H9 (cell line): ENCODE results near the gene FETUB. TPM values are rescaled to one million over a fixed set of nuclear protein-coding genes. Genes with fewer than 3 reads are reported as not detected.
"Not testable (repeated sequence)": the region's sequence is repeated elsewhere in the genome, so short reads cannot be mapped to it uniquely, and the experiment has no call there.

Experiments used
- DNase-seq: peaks from one replicate; pipeline ENCODE4 v3.0.0-alpha.2; 2017
- H2AFZ ChIP-seq: one replicate; pipeline ENCODE4 v1.6.1; 2013; ENCODE audit warnings: mild to moderate bottlenecking, low read length, control low read depth, moderate library complexity
- H2AK5ac ChIP-seq: 2 replicates; pipeline ENCODE4 v1.6.1; 2013; ENCODE audit warnings: low read length, control low read depth, mixed read lengths; ENCODE audit not compliant: insufficient read length
- H2BK120ac ChIP-seq: one replicate; pipeline ENCODE4 v1.6.1; 2013; ENCODE audit warnings: low read depth, mild to moderate bottlenecking, low read length, control low read depth, inconsistent platforms; ENCODE audit not compliant: poor library complexity, severe bottlenecking
- H2BK12ac ChIP-seq: 2 replicates; pipeline ENCODE4 v1.6.1; 2013; ENCODE audit warnings: low read length, control low read depth, mixed read lengths, low read depth; ENCODE audit not compliant: insufficient read length
- H2BK15ac ChIP-seq: 2 replicates; pipeline ENCODE4 v1.6.1; 2013; ENCODE audit warnings: low read depth, low read length, control low read depth
- H2BK20ac ChIP-seq: one replicate; pipeline ENCODE4 v1.6.1; 2013; ENCODE audit warnings: low read depth, mild to moderate bottlenecking, low read length, control low read depth, inconsistent platforms; ENCODE audit not compliant: poor library complexity, severe bottlenecking
- H2BK5ac ChIP-seq: 2 replicates; pipeline ENCODE4 v1.6.1; 2013; ENCODE audit warnings: low read length, control low read depth, mixed read lengths; ENCODE audit not compliant: insufficient read length
- H3K14ac ChIP-seq: 2 replicates; pipeline ENCODE4 v1.6.1; 2013; ENCODE audit warnings: low read length, control low read depth; ENCODE audit not compliant: insufficient read depth
- H3K18ac ChIP-seq: 2 replicates; pipeline ENCODE4 v1.6.1; 2013; ENCODE audit warnings: low read depth, mild to moderate bottlenecking, mixed read lengths, low read length, control low read depth; ENCODE audit not compliant: insufficient read length
- H3K23ac ChIP-seq: 2 replicates; pipeline ENCODE4 v1.6.1; 2013; ENCODE audit warnings: low read length, control low read depth, mixed read lengths, low read depth; ENCODE audit not compliant: insufficient read length
- H3K23me2 ChIP-seq: 2 replicates; pipeline ENCODE4 v1.6.1; 2013; ENCODE audit warnings: low read depth, mild to moderate bottlenecking, mixed read lengths, low read length, control low read depth; ENCODE audit not compliant: insufficient read length, poor library complexity, severe bottlenecking
- H3K27ac ChIP-seq: 2 replicates; pipeline ENCODE4 v1.5.1; 2013; ENCODE audit warnings: low read length, control low read depth, mixed read lengths, low read depth; ENCODE audit not compliant: insufficient read length
- H3K27me3 ChIP-seq: 2 replicates; pipeline ENCODE4 v1.6.1; 2013; ENCODE audit warnings: low read length, control low read depth, inconsistent platforms; ENCODE audit not compliant: insufficient read depth
- H3K4ac ChIP-seq: 2 replicates; pipeline ENCODE4 v1.6.1; 2013; ENCODE audit warnings: low read depth, mild to moderate bottlenecking, control low read depth, inconsistent platforms, low read length, moderate library complexity
- H3K4me1 ChIP-seq: 2 replicates; pipeline ENCODE4 v1.6.1; 2013; ENCODE audit warnings: low read length, control low read depth, inconsistent platforms; ENCODE audit not compliant: insufficient read depth
- H3K4me2 ChIP-seq: 2 replicates; pipeline ENCODE4 v1.6.1; 2013; ENCODE audit warnings: low read length, control low read depth, mixed read lengths; ENCODE audit not compliant: insufficient read length, insufficient read depth
- H3K56ac ChIP-seq: 2 replicates; pipeline ENCODE4 v1.6.1; 2013; ENCODE audit warnings: low read depth, mild to moderate bottlenecking, mixed read lengths, low read length, control low read depth; ENCODE audit not compliant: insufficient read length
- H3K79me1 ChIP-seq: 2 replicates; pipeline ENCODE4 v1.6.1; 2013; ENCODE audit warnings: low read depth, mild to moderate bottlenecking, moderate library complexity, low read length, control low read depth, inconsistent platforms; ENCODE audit not compliant: insufficient read depth, poor library complexity, severe bottlenecking
- H3K79me2 ChIP-seq: 2 replicates; pipeline ENCODE4 v1.6.1; 2013; ENCODE audit warnings: low read length, control low read depth, inconsistent platforms; ENCODE audit not compliant: insufficient read depth
- H3K9ac ChIP-seq: 2 replicates; pipeline ENCODE4 v1.6.1; 2013; ENCODE audit warnings: low read length, control low read depth, mixed read lengths; ENCODE audit not compliant: insufficient read length; ENCODE audit errors: extremely low read depth
- H3K9me3 ChIP-seq: one replicate; pipeline ENCODE4 v1.6.1; 2013; ENCODE audit warnings: low read depth, low read length, inconsistent platforms; ENCODE audit not compliant: control insufficient read depth
- H3T11ph ChIP-seq: one replicate; pipeline ENCODE4 v1.6.1; 2013; ENCODE audit warnings: mild to moderate bottlenecking, low read length, control low read depth, inconsistent platforms
- H4K20me1 ChIP-seq: one replicate; pipeline ENCODE4 v1.6.1; 2013; ENCODE audit not compliant: control insufficient read depth, insufficient read length, insufficient read depth
- H4K5ac ChIP-seq: 2 replicates; pipeline ENCODE4 v1.6.1; 2013; ENCODE audit warnings: low read depth, mild to moderate bottlenecking, mixed read lengths, low read length, control low read depth; ENCODE audit not compliant: insufficient read length
- H4K8ac ChIP-seq: replicated peaks from 2 replicates; pipeline ENCODE4 v1.6.1; 2013; ENCODE audit warnings: low read length, control low read depth, mixed read lengths, low read depth; ENCODE audit not compliant: insufficient read length
- H4K91ac ChIP-seq: 2 replicates; pipeline ENCODE4 v1.6.1; 2013; ENCODE audit warnings: low read depth, mild to moderate bottlenecking, moderate library complexity, mixed read lengths, low read length, control low read depth; ENCODE audit not compliant: insufficient read length
- H3K27ac Mint-ChIP-seq, 3 experiments: 2 replicates in 2 of 3; 3 replicates in 1 of 3; pipeline ENCODE4 v1.8.0; 2020 to 2021; ENCODE audit warnings: mixed read lengths in 3 of 3, mild to moderate bottlenecking in 1 of 3, moderate library complexity in 1 of 3
- H3K27me3 Mint-ChIP-seq: 2 replicates; pipeline ENCODE4 v1.8.0; 2021; ENCODE audit warnings: low read depth, mild to moderate bottlenecking, moderate library complexity, mixed read lengths
- H3K36me3 Mint-ChIP-seq, 3 experiments: 2 replicates in 2 of 3; 3 replicates in 1 of 3; pipeline ENCODE4 v1.8.0; 2020 to 2021; ENCODE audit warnings: low read depth in 3 of 3, mixed read lengths in 3 of 3; ENCODE audit not compliant: insufficient read depth in 1 of 3
- H3K4me1 Mint-ChIP-seq, 2 experiments: 2 replicates each; pipeline ENCODE4 v1.8.0; 2020; ENCODE audit warnings: mixed read lengths in 2 of 2
- H3K4me3 Mint-ChIP-seq, 2 experiments: 2 replicates in 1 of 2; 3 replicates in 1 of 2; pipeline ENCODE4 v1.8.0; 2020 to 2021; ENCODE audit warnings: mild to moderate bottlenecking in 2 of 2, mixed read lengths in 2 of 2, moderate library complexity in 1 of 2
- H3K9me3 Mint-ChIP-seq, 2 experiments: 2 replicates in 1 of 2; 3 replicates in 1 of 2; pipeline ENCODE4 v1.8.0; 2020; ENCODE audit warnings: mild to moderate bottlenecking in 2 of 2, mixed read lengths in 2 of 2, moderate library complexity in 1 of 2
- CTCF ChIP-seq: fragments of 200-600 bp; sonication (generic); conservative IDR thresholded peaks from 3 replicates; pipeline ENCODE4 v1.8.0; 2021; ENCODE audit warnings: antibody characterized with exemption, mild to moderate bottlenecking
- WGBS: extraction: QIAGEN DNeasy Blood & Tissue Kit; methylation state at CpG from one replicate; pipeline ENCODE4 v1.1.7; 2013; ENCODE audit warnings: missing lambda C conversion rate, low lambda C conversion rate, mixed read lengths; ENCODE audit not compliant: insufficient read length; ENCODE audit errors: extremely low coverage; 5-methylcytosine and 5-hydroxymethylcytosine counted together
- total RNA-seq: library from RNA; stranded (reverse); gene quantifications from 2 replicates; pipeline ENCODE4 v1.2.1, GENCODE V29; 2021

Gene FETUB
- total RNA-seq, 1 experiment from 2014 or later = not detected

GRCh38 chr3:186687120-186687651 is 47.0 kb downstream of the FETUB start:
- Mint-ChIP-seq H3K4me3 (no peak overlapping the region), H3K27me3 (peaks cover 2% of the 10 kb centered on the region), H3K36me3 (peaks cover 5 to 12% (median 11%) of the 10 kb centered on the region in 3 experiments), H3K27ac (no peak overlapping the region), H3K4me1 (peaks cover 0 to 9% of the 10 kb centered on the region in 2 experiments; a peak in 2 of 4 replicates), H3K9me3 (peaks cover 13 to 20% of the 10 kb centered on the region in 2 experiments)
- TF ChIP-seq CTCF = no peak
- H3K9ac ChIP-seq = no peak overlapping the region
- H3K23me2 ChIP-seq = no peaks in the 10 kb centered on the region
- H2BK120ac ChIP-seq = no peak overlapping the region
- H3K18ac ChIP-seq = no peak overlapping the region
- no peak overlapping the region for H3K14ac ChIP-seq
- H3K4me1 ChIP-seq = no peaks in the 10 kb centered on the region
- no peak overlapping the region for H3K4me2 ChIP-seq
- H3K79me2 ChIP-seq = no peaks in the 10 kb centered on the region
- H2BK15ac ChIP-seq = no peak overlapping the region
- no peak overlapping the region for H2AFZ ChIP-seq
- no peak overlapping the region for H4K8ac ChIP-seq
- no peaks in the 10 kb centered on the region for H3K9me3 ChIP-seq
- no peak overlapping the region for H3T11ph ChIP-seq
- no peaks in the 10 kb centered on the region for H3K27me3 ChIP-seq
- H2BK20ac ChIP-seq = no peak overlapping the region
- no peak overlapping the region for H2BK5ac ChIP-seq
- H2AK5ac ChIP-seq = no peak overlapping the region
- H3K27ac ChIP-seq = no peak overlapping the region
- no peak overlapping the region for H3K4ac ChIP-seq
- H4K20me1 ChIP-seq = no peaks in the 10 kb centered on the region
- DNase-seq = no peak
- H3K23ac ChIP-seq = no peak overlapping the region
- no peaks in the 10 kb centered on the region for H3K79me1 ChIP-seq
- no peak overlapping the region for H3K56ac ChIP-seq
- no peak overlapping the region for H2BK12ac ChIP-seq
- no peak overlapping the region for H4K91ac ChIP-seq
- no CpG with 5 or more reads among the region's 12 CpGs for WGBS
- no peak overlapping the region for H4K5ac ChIP-seq

GRCh38 chr3:186690304-186690703 is 50.1 kb downstream of the FETUB start:
- not testable (repeated sequence) for H3K4me1 ChIP-seq, H3K23me2 ChIP-seq, H2AFZ ChIP-seq, H4K8ac ChIP-seq, DNase-seq, H3K4me2 ChIP-seq, H3K4ac ChIP-seq, H3K4me1 Mint-ChIP-seq, H3K27ac Mint-ChIP-seq, H3K36me3 Mint-ChIP-seq, H3K27ac ChIP-seq, H4K5ac ChIP-seq, H2BK20ac ChIP-seq, H4K20me1 ChIP-seq, H3K23ac ChIP-seq, H3K14ac ChIP-seq, H3K9me3 ChIP-seq, H3K79me2 ChIP-seq, H3K27me3 Mint-ChIP-seq, H2BK5ac ChIP-seq, H2BK15ac ChIP-seq, H3K56ac ChIP-seq, H3K4me3 Mint-ChIP-seq, H3K9ac ChIP-seq, H2BK120ac ChIP-seq, H3K27me3 ChIP-seq, H3T11ph ChIP-seq, H2AK5ac ChIP-seq, H3K79me1 ChIP-seq, H3K18ac ChIP-seq, H4K91ac ChIP-seq, H2BK12ac ChIP-seq
- no CpG with 5 or more reads among the region's 1 CpG for WGBS
- peaks cover 8 to 11% of the 10 kb centered on the region in 2 experiments for H3K9me3 Mint-ChIP-seq
